Measurements from ENCODE around the gene ARHGAP24. TPM values are rescaled to one million over a fixed set of nuclear protein-coding genes. Genes with fewer than 3 reads are reported as not detected.

The ARHGAP24 gene
- total RNA-seq, 1 experiment from 2014 or later = 1.3 TPM

- no peak for DNase-seq (ENCODE audit: extremely low read depth, low read depth)
These were observed 98.3 kb downstream of the ARHGAP24 start for GRCh38 chr4:85573270-85573669.

- no peak for DNase-seq (ENCODE audit: extremely low read depth, low read depth)
These were observed 102.4 kb downstream of the ARHGAP24 start for GRCh38 chr4:85577307-85577706.

- no peak for DNase-seq (ENCODE audit: extremely low read depth, low read depth)
These were observed 105.0 kb downstream of the ARHGAP24 start for GRCh38 chr4:85579942-85580341.

GRCh38 chr4:85580489-85580888 lies 105.5 kb downstream of the ARHGAP24 start:
- no peak for DNase-seq (ENCODE audit: extremely low read depth, low read depth)

GRCh38 chr4:85587952-85588351 lies 113.0 kb downstream of the ARHGAP24 start:
- DNase-seq (ENCODE audit: extremely low read depth, low read depth) = no peak

- DNase-seq (ENCODE audit: extremely low read depth, low read depth) = no peak
These were observed 116.6 kb downstream of the ARHGAP24 start for GRCh38 chr4:85591406-85592098.

GRCh38 chr4:85595098-85595775 lies 120.3 kb downstream of the ARHGAP24 start:
- DNase-seq (ENCODE audit: extremely low read depth, low read depth) = no peak

- DNase-seq (ENCODE audit: extremely low read depth, low read depth) = no peak
These were observed 121.0 kb downstream of the ARHGAP24 start for GRCh38 chr4:85595796-85596559.

GRCh38 chr4:85598936-85599335 lies 124.0 kb downstream of the ARHGAP24 start:
- DNase-seq (ENCODE audit: extremely low read depth, low read depth) = no peak

GRCh38 chr4:85600501-85600900 lies 125.6 kb downstream of the ARHGAP24 start:
- DNase-seq (ENCODE audit: extremely low read depth, low read depth) = no peak

- DNase-seq (ENCODE audit: extremely low read depth, low read depth) = no peak
These were observed 128.7 kb downstream of the ARHGAP24 start for GRCh38 chr4:85603437-85604336.

GRCh38 chr4:85606505-85606904 lies 131.6 kb downstream of the ARHGAP24 start:
- no peak for DNase-seq (ENCODE audit: extremely low read depth, low read depth)

GRCh38 chr4:85607624-85608023 lies 132.7 kb downstream of the ARHGAP24 start:
- DNase-seq (ENCODE audit: extremely low read depth, low read depth) = no peak

- DNase-seq (ENCODE audit: extremely low read depth, low read depth) = no peak
These were observed 135.5 kb downstream of the ARHGAP24 start for GRCh38 chr4:85610450-85610849.

GRCh38 chr4:85611661-85612060 lies 136.7 kb downstream of the ARHGAP24 start:
- no peak for DNase-seq (ENCODE audit: extremely low read depth, low read depth)

- no peak for DNase-seq (ENCODE audit: extremely low read depth, low read depth)
These were observed 139.0 kb downstream of the ARHGAP24 start for GRCh38 chr4:85613901-85614300.

- DNase-seq (ENCODE audit: extremely low read depth, low read depth) = no peak
These were observed 141.0 kb downstream of the ARHGAP24 start for GRCh38 chr4:85615952-85616351.

GRCh38 chr4:85617202-85617601 lies 142.3 kb downstream of the ARHGAP24 start:
- DNase-seq (ENCODE audit: extremely low read depth, low read depth) = no peak

GRCh38 chr4:85632981-85633380 lies 158.0 kb downstream of the ARHGAP24 start:
- DNase-seq (ENCODE audit: extremely low read depth, low read depth) = no peak

GRCh38 chr4:85637778-85638177 lies 162.8 kb downstream of the ARHGAP24 start:
- DNase-seq (ENCODE audit: extremely low read depth, low read depth) = no peak

GRCh38 chr4:85639946-85640345 lies 165.0 kb downstream of the ARHGAP24 start:
- DNase-seq (ENCODE audit: extremely low read depth, low read depth) = no peak
